ENCODE measurements around the gene ARHGEF3.

The ARHGEF3 gene

DNA sequence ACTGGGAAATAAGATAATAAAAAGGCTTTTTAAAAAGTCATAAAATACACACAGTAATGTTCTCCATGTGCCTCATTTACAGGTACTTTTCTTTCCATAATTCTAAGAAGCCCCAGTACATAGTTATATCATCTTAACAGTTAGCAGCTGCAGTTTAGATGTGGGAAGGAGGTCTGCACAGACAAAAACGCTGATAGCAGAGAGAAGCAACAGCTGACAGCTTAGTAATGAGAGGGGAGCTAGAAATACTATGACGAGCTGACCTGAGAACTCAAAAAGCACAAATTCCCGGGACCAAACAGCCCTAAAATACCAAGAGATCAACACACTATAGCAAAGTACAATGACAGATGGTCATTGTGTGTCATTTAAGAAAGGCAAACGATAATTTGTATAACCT is 36.7 kb upstream of the ARHGEF3 start:
- no peaks in the 10 kb centered on the region for H3K4me1 ChIP-seq
- TF ChIP-seq, protein P1, sequence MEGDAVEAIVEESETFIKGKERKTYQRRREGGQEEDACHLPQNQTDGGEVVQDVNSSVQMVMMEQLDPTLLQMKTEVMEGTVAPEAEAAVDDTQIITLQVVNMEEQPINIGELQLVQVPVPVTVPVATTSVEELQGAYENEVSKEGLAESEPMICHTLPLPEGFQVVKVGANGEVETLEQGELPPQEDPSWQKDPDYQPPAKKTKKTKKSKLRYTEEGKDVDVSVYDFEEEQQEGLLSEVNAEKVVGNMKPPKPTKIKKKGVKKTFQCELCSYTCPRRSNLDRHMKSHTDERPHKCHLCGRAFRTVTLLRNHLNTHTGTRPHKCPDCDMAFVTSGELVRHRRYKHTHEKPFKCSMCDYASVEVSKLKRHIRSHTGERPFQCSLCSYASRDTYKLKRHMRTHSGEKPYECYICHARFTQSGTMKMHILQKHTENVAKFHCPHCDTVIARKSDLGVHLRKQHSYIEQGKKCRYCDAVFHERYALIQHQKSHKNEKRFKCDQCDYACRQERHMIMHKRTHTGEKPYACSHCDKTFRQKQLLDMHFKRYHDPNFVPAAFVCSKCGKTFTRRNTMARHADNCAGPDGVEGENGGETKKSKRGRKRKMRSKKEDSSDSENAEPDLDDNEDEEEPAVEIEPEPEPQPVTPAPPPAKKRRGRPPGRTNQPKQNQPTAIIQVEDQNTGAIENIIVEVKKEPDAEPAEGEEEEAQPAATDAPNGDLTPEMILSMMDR (IDR thresholded peaks at IDR 0.05; ENCODE audit: low read depth, low read length) = no peak
- no peak overlapping the region for H3K4me3 ChIP-seq (ENCODE audit: low read depth, low read length)
- no peaks in the 10 kb centered on the region for H3K27me3 ChIP-seq
- H3K36me3 ChIP-seq = no peaks in the 10 kb centered on the region
- no peak for DNase-seq
- H3K9me3 ChIP-seq = no peaks in the 10 kb centered on the region

DNA sequence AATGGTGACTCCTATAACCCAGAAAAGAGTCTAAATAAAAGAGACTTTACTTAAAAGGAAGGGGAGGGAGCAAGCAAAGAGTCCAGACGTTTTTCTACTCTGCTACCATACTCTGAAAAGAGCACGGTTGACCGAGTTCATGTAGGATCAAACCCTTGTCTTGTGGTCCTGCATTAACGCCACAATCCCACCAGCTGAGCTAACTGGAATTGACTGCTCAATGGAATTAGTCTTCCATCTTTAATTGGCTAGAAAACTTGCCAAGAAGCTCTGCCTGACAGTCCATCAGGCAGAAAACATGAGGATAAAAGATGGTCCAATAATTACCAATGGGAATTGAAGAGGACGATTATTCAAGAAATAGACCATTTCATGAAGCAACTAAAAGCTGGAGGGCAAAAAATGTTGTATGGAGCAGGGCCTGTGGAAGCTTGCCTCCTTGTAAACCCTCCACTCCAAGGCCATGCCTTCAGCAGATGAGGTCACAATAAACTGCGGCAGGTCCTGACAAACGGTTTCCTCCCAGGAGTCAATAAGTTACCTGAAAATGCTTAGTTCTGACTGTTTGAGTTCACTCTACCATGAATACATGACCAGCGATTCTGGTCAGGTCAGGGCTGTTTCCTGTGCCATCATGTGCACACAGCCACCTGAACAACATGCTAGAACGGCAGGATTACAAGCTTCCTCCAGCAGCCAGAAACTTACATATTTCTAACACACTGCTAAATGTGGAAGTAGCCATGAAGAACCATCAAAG is 35.6 kb upstream of the ARHGEF3 start:
- no peaks in the 10 kb centered on the region for H3K9me3 ChIP-seq
- H3K36me3 ChIP-seq = no peaks in the 10 kb centered on the region
- TF ChIP-seq, protein P1 (IDR thresholded peaks at IDR 0.05; ENCODE audit: low read depth, low read length) = no peak
- no peaks in the 10 kb centered on the region for H3K4me1 ChIP-seq
- DNase-seq = no peak
- H3K4me3 ChIP-seq (ENCODE audit: low read depth, low read length) = no peak overlapping the region
- no peaks in the 10 kb centered on the region for H3K27me3 ChIP-seq

DNA sequence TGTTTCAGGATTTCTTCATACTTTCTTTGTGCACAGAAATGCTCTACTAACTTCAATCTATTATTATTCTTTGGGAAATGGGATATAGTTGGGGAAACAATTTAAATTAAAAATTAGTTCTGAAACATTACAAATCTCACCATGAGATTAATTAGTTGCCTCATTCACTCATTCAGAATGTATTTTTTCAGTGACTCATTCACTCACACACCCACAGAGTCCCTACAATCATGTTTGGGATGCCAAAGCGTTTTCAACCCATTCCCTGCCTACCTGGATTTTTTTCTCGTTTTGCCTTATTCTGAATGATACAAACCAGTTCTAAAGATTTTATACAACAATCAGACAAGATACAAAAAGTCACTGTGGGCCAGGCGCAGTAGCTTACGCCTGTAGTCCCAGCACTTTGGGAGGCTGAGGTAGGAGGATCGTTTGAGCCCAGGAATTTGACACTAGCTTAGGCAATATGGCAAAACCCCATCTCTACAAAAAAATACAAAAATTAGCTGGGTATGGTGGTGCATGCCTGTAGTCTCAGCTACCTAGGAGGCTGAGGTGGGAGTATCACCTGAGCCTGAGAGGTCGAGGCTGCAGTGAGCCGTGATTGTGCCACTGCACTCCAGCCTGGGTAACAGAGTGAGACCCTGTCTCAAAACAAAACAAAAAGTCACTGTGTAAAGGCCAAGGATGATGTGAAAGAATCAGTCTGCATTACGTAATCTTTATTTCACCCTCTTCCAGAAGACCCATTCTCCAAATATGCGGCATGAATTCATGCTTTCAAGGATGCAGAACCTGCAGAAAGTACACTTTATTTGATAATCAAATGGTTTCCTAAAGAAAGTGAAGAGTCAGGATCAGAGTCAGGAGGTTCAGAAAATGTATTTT is 34.8 kb upstream of the ARHGEF3 start:
- TF ChIP-seq, protein P1 (IDR thresholded peaks at IDR 0.05; ENCODE audit: low read depth, low read length) = no peak
- Histone ChIP-seq H3K4me3 (ENCODE audit: low read depth, low read length) (no peak overlapping the region), H3K27me3 (no peaks in the 10 kb centered on the region), H3K9me3 (no peaks in the 10 kb centered on the region), H3K36me3 (no peaks in the 10 kb centered on the region), H3K4me1 (no peaks in the 10 kb centered on the region)
- no peak for DNase-seq

DNA sequence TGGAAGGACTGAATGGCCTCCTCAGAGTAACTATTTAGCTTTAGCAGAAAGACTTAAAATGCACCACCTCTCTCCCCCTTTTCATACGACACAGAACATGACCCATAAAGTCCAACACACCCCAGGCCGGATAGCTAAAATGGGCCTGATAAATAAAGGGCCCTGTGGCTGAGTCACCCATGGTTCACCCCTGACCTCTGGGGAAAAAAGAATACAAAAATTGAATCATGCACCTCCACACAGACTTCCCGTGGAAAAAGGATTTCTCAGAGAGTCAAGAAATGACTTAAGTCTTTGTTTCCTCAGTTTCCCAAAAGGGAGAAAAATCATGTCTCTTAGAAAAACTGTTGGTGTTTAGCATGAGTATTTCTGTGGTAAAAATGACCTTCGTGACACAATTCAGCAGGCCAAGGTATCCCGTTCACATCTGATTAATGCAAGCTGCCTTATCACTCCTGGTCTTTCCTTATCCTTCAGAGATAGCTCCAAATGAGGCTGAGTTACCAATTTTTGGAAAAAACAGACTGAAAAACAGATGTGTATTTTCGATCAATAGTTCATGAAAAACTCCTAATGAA is 34.0 kb upstream of the ARHGEF3 start:
- H3K4me3 ChIP-seq (ENCODE audit: low read depth, low read length) = no peak overlapping the region
- no peaks in the 10 kb centered on the region for H3K4me1 ChIP-seq
- DNase-seq = no peak
- H3K9me3 ChIP-seq = no peaks in the 10 kb centered on the region
- no peaks in the 10 kb centered on the region for H3K27me3 ChIP-seq
- no peaks in the 10 kb centered on the region for H3K36me3 ChIP-seq
- TF ChIP-seq, protein P1 (IDR thresholded peaks at IDR 0.05; ENCODE audit: low read depth, low read length) = no peak

DNA sequence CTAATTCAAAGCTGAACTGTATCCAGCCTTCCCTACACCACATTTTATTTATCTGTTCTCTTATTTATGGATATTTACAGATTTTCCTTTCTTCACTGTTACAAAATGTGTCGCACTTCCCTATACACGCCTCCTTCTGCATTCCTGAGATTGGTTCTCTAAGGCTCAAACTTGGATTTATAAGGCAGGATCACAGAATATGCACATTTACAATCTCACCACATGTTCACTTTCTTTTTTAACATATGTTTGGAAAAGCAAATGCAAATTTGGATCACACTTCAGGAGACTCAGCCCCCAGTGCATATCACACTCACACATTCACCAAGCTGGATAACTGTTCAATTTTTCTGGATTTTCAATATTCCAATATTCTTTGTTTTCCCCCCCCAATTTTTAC is 31.8 kb upstream of the ARHGEF3 start:
- TF ChIP-seq, protein P1 (IDR thresholded peaks at IDR 0.05; ENCODE audit: low read depth, low read length) = no peak
- no peak for DNase-seq
- H3K9me3 ChIP-seq = no peaks in the 10 kb centered on the region
- no peak overlapping the region for H3K4me3 ChIP-seq (ENCODE audit: low read depth, low read length)
- no peaks in the 10 kb centered on the region for H3K4me1 ChIP-seq
- H3K27me3 ChIP-seq = no peaks in the 10 kb centered on the region
- no peaks in the 10 kb centered on the region for H3K36me3 ChIP-seq

All from BE2C (cell line).